ENCODE data around the gene KIF2B. TPM values are rescaled to one million over a fixed set of nuclear protein-coding genes. Genes with fewer than 3 reads are reported as not detected.

The KIF2B gene
- total and polyA plus RNA-seq, 2 experiments from 2014 or later = 0.08 TPM; not detected in 1

DNA sequence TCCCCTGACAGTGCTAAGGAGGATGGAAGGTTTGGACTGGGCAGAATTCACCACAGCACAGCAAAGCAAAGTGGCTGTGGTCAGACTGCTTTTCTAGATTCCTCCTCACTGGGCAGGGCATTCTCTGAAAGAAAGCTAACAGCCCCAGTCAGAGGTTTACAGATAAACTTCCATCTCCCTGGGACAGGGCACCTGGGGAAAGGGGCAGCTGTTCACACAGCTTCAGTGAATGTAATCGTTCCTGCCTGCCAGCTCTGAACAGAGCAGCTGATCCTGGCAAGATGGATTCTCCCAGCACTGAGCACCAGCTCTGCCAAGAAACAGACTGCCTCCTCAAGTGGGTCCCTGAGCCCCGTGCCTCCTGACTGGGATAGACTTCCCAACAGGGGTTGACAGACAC lies 42.4 kb upstream of the KIF2B start:
- no peaks in the 10 kb centered on the region for H3K9me3 Mint-ChIP-seq
- no peak overlapping the region for H2AFZ ChIP-seq

More for the DNA sequence above, 42.4 kb upstream of the KIF2B start:
- H3K4me1 Mint-ChIP-seq = no peaks in the 10 kb centered on the region
- H3K36me3 ChIP-seq (ENCODE audit: insufficient read depth) = no peaks in the 10 kb centered on the region
- no peak overlapping the region for H3K4me3 Mint-ChIP-seq
- ATAC-seq (no peak), DNase-seq (ENCODE audit: low spot score) (no peak)
- no peaks in the 10 kb centered on the region for H3K27me3 Mint-ChIP-seq (ENCODE audit: insufficient read depth, low read depth, poor library complexity)
- H3K4me1 ChIP-seq (ENCODE audit: insufficient read depth) = no peaks in the 10 kb centered on the region
- TF ChIP-seq EZH2phosphoT487 (IDR thresholded peaks at IDR 0.05; ENCODE audit: unreplicated experiment) = no peak
- TF ChIP-seq, protein P1, sequence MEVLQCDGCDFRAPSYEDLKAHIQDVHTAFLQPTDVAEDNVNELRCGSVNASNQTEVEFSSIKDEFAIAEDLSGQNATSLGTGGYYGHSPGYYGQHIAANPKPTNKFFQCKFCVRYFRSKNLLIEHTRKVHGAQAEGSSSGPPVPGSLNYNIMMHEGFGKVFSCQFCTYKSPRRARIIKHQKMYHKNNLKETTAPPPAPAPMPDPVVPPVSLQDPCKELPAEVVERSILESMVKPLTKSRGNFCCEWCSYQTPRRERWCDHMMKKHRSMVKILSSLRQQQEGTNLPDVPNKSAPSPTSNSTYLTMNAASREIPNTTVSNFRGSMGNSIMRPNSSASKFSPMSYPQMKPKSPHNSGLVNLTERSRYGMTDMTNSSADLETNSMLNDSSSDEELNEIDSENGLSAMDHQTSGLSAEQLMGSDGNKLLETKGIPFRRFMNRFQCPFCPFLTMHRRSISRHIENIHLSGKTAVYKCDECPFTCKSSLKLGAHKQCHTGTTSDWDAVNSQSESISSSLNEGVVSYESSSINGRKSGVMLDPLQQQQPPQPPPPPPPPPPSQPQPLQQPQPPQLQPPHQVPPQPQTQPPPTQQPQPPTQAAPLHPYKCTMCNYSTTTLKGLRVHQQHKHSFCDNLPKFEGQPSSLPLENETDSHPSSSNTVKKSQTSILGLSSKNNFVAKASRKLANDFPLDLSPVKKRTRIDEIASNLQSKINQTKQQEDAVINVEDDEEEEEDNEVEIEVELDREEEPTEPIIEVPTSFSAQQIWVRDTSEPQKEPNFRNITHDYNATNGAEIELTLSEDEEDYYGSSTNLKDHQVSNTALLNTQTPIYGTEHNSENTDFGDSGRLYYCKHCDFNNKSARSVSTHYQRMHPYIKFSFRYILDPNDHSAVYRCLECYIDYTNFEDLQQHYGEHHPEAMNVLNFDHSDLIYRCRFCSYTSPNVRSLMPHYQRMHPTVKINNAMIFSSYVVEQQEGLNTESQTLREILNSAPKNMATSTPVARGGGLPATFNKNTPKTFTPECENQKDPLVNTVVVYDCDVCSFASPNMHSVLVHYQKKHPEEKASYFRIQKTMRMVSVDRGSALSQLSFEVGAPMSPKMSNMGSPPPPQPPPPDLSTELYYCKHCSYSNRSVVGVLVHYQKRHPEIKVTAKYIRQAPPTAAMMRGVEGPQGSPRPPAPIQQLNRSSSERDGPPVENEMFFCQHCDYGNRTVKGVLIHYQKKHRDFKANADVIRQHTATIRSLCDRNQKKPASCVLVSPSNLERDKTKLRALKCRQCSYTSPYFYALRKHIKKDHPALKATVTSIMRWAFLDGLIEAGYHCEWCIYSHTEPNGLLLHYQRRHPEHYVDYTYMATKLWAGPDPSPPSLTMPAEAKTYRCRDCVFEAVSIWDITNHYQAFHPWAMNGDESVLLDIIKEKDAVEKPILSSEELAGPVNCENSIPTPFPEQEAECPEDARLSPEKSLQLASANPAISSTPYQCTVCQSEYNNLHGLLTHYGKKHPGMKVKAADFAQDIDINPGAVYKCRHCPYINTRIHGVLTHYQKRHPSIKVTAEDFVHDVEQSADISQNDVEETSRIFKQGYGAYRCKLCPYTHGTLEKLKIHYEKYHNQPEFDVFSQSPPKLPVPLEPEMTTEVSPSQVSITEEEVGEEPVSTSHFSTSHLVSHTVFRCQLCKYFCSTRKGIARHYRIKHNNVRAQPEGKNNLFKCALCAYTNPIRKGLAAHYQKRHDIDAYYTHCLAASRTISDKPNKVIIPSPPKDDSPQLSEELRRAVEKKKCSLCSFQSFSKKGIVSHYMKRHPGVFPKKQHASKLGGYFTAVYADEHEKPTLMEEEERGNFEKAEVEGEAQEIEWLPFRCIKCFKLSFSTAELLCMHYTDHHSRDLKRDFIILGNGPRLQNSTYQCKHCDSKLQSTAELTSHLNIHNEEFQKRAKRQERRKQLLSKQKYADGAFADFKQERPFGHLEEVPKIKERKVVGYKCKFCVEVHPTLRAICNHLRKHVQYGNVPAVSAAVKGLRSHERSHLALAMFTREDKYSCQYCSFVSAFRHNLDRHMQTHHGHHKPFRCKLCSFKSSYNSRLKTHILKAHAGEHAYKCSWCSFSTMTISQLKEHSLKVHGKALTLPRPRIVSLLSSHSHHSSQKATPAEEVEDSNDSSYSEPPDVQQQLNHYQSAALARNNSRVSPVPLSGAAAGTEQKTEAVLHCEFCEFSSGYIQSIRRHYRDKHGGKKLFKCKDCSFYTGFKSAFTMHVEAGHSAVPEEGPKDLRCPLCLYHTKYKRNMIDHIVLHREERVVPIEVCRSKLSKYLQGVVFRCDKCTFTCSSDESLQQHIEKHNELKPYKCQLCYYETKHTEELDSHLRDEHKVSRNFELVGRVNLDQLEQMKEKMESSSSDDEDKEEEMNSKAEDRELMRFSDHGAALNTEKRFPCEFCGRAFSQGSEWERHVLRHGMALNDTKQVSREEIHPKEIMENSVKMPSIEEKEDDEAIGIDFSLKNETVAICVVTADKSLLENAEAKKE (CRISPR knock-in tag; IDR thresholded peaks at IDR 0.05) = no peak
- TF ChIP-seq POLR2AphosphoS5 (IDR thresholded peaks at IDR 0.05; ENCODE audit: low read depth) = no peak
- no peaks in the 10 kb centered on the region for H3K27me3 ChIP-seq (ENCODE audit: insufficient read depth)
- H3K36me3 Mint-ChIP-seq (ENCODE audit: low read depth) = no peaks in the 10 kb centered on the region
- H3K79me2 ChIP-seq (replicated peaks; ENCODE audit: insufficient read depth) = no peaks in the 10 kb centered on the region
- H3F3A ChIP-seq (replicated peaks; ENCODE audit: low read depth) = no peaks in the 10 kb centered on the region
- no peak overlapping the region for H3K4me2 ChIP-seq
- H3K27ac Mint-ChIP-seq = no peak overlapping the region
- no peaks in the 10 kb centered on the region for H3K9me2 ChIP-seq (ENCODE audit: insufficient read depth)
- no peak overlapping the region for H3K27ac ChIP-seq (ENCODE audit: low read depth)
- H4K20me1 ChIP-seq (replicated peaks; ENCODE audit: insufficient read depth) = no peaks in the 10 kb centered on the region
- no peak overlapping the region for H3K4me3 ChIP-seq

Data from GM23338 (cell line).